Subcutaneous adipose tissue (tissue), 4 donors: ENCODE results near the gene THADA. TPM values are rescaled to one million over a fixed set of nuclear protein-coding genes. Genes with fewer than 3 reads are reported as not detected.

Source experiments
- CTCF ChIP-seq: fragments of 450-650 bp; IDR thresholded peaks from one replicate; pipeline ENCODE4 v1.5.1; 2016; ENCODE audit warnings: low read depth, mild to moderate bottlenecking, control low read depth, antibody characterized with exemption, moderate library complexity
- total RNA-seq, 4 donors: library from RNA; depleted of rRNA; stranded (reverse); fragments of >200 nt; gene quantifications; one replicate each; pipeline ENCODE4 v1.1.0, GENCODE V29; 2016

Gene THADA
- total RNA-seq, 4 donors from 2014 or later = 31.8 to 71.9 (median 53.8) TPM

GRCh38 chr2:43592443-43592842 is 3.4 kb downstream of the THADA start:
- no peak for TF ChIP-seq CTCF

GRCh38 chr2:43585708-43586107 is 10.1 kb downstream of the THADA start:
- no peak for TF ChIP-seq CTCF

GRCh38 chr2:43579275-43579981 is 16.4 kb downstream of the THADA start:
- no peak for TF ChIP-seq CTCF

- TF ChIP-seq CTCF = no peak
Measured at GRCh38 chr2:43576981-43577892, 18.6 kb downstream of the THADA start.

- no peak for TF ChIP-seq CTCF
Measured at GRCh38 chr2:43572244-43572643, 23.6 kb downstream of the THADA start.

GRCh38 chr2:43569921-43570320 is 25.9 kb downstream of the THADA start:
- no peak for TF ChIP-seq CTCF

GRCh38 chr2:43568228-43568627 is 27.6 kb downstream of the THADA start:
- no peak for TF ChIP-seq CTCF
